CD4-positive, alpha-beta T cell treated with Interleukin-4 for 4 hours (primary cell): ENCODE results near the gene PPP1R17.
A peak's percentile ranks its signal among the peaks of the same experiment; 100 is the strongest.

Experiments used
- DNase-seq: peaks from one replicate; pipeline ENCODE4 v3.0.0-alpha.2; 2020

Gene PPP1R17

DNA sequence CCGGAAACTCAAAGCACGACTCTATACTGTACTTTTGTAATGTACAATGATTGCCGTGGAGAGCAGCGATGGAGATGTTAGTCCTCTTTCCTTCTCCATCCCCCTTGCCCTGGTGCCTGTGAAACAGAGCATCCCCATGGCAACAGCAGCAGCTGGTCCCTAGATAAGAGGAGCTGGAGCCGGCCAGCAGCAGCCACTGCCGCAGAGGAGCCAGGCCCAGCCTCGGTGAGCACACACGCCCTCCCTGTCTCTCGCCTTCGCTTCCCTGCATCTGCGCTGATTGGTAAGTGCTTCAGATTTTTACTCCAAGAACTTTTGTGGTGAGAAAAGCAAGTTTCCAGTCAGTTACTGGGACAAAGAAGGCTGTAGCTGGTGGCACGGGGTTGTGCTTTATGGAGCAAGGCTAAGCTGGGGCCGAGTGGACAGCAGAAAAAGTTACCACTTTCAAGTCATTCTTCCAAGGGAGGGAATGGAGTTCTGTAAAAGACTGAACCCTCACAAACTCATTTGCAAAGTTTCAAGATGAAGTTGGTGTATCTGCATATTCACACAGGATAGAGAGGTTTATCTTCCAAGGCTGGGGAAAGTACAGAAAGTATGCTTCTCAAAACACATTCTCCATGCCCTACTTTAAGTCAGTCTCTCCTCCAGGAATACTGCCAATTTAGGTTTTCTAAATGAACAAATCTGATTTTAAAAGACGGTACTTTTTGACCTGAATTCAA lies at the start of gene PPP1R17:
Gene PPP1R17, plus strand, starts transcription at position 192 of the 725 bp plus-strand sequence. CDS start 5,227 bp downstream, outside the sequence.
- DNase-seq = no peak

DNA sequence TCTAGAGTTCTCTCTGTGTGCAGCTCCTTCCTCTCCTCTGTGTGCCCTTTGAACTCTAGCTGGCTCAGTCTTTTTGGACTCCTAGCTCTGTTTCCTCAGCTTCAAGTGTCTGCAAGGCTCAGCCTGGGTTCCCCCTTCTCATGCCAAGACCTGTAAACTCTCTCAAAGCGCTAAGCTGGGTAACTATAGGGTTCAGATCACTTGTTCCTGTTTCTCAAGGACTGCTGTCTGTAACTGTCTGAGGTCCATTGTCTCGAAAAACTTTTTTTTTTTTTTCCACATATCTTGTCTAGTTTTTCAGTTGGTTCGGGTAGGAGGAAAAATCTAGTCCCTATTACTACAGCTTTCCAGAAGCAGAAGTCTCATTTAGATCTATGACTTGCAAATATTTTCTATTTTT lies 46.6 kb upstream of the PPP1R17 start:
- no peak for DNase-seq

- DNase-seq = no peak
Observed at GRCh38 chr7:31642681-31643115, 44.3 kb upstream of the PPP1R17 start.

DNA sequence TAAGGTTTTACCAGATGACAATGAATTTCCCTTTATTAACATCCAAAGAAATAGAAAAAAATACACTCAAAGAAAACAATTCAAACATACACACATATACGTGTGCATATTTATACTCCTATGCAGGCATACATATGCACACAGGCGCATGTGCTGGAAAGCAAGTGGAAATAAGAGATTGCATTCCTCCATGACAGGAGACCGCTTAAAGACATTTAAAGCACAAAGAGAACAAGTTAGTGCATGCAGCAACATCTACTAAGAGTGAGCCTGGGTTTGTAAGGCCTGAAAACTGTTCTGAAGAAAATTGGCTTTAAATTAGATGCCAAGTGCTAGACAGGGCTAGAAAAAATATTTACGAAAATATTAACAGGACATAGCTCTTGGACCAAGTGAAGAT lies 40.1 kb upstream of the PPP1R17 start:
- no peak for DNase-seq

DNA sequence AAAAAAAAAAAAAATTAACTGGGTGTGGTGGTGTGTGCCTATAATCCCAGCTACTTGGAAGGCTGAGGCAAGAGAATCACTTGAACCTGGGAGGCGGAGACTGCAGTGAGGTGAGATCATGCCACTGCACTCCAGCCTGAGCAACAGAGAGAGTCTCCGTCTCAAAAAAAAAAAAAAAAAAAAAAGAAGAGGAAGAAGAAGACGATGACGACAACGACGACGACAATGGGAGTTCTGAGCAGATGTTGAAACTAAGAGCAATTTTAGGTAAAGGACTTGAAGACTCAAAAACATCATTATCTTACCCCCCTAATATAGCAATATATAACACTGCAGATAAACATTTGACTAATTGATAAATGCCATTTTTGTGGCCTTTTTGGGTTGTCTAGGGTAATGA lies 39.5 kb upstream of the PPP1R17 start:
- DNase-seq = no peak

DNA sequence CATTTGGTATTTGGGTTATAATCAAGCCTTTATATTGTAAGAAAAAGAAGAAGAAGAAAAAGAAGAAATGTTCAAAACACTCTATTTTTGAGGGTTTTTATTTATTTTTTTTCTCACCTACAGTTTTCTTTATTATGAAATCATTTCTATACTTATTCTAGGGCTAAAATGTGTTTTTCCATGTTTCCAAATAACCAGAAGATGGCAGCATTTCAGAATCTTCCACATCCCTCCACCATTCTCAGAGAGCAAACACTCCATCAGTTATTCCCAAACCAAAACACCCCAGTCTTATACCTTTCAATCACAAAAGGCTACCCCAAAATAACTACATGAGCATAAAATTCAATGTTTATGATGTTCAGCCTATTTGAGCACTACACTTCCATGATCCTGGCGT lies 38.7 kb upstream of the PPP1R17 start:
- DNase-seq = no peak

- DNase-seq = no peak
Observed at GRCh38 chr7:31648880-31649279, 38.1 kb upstream of the PPP1R17 start.

DNA sequence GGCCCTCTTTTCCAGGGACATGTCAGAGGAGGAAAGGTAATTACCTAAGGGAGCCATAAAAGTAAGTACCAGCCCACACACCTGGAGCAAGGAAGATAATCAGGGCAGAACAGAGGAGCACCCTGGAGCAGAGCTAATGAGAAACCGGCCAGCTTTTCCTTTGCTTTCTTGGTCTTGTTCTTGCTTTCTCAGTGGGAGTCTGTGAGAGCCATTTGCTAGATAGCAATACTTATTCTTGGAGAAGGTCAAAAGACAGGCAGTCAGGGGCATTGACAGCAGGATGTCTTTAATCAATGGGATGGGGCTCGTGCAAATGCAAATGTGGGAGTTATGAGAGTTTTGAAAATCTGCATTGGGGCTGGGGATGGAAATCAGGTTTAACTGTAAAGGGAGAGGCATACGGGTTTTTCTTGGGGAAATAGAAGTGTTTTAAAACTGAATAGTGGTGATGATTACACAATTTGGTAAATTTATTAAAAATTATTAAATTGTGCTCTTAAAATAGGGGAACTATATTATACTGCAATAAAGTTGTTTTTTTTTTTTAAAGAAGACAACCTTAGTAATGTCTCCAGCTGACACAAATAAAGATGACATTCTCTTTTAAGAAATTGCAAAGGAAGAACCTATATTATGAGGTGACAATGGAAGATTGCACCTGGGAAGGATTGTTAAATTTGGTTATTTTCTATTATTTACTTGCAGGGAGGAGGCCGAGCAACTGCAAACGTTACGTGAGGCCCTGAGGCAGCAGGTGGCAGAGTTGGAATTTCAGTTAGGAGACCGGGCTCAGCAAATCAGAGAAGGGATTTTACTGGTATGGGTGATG lies 35.6 kb upstream of the PPP1R17 start:
- DNase-seq = no peak

GRCh38 chr7:31652063-31652326 lies 35.0 kb upstream of the PPP1R17 start:
- DNase-seq = no peak

- no peak for DNase-seq
Observed at GRCh38 chr7:31663072-31663471, 23.9 kb upstream of the PPP1R17 start.

- DNase-seq = no peak
Observed at GRCh38 chr7:31664890-31665289, 22.1 kb upstream of the PPP1R17 start.

DNA sequence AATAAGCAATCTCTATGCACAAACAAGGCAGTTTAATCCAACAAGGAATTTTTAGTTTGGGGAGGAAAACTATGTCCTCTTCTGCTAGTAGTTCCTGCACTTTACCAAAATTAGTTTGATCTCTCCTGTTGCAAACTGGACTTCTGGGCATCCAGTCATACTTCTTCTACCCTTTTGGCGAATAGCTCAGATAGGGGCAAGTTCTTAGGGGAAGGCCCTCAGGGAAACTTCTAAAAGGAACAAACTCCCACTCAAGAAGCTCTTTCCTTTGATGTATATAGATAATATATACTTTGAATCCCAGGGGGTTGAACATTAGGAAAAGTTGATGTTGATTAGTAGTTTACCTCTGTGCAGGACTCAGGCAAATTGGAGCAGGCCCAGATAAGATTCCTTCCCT lies 21.5 kb upstream of the PPP1R17 start:
- no peak for DNase-seq

DNA sequence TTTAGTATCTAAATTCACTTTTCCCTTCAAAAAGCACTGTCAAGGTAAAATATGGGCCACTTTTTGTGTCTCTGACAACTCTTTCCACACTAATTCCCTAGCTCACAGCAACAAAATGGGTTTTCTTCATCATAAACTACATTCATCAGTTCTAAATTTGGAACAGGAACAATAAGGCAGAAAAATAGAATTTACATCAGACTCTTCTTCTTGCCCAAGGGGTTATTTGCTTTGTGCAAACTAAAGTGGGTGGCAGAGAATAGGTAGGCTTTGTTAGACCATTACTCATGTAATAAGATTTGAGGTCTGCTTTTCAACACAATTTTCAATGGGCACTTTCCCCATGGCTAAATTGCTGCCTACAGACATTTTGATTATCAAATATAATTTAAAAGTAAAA lies 17.6 kb upstream of the PPP1R17 start:
- no peak for DNase-seq

- no peak for DNase-seq
Observed at GRCh38 chr7:31679574-31680305, 7.3 kb upstream of the PPP1R17 start.

DNA sequence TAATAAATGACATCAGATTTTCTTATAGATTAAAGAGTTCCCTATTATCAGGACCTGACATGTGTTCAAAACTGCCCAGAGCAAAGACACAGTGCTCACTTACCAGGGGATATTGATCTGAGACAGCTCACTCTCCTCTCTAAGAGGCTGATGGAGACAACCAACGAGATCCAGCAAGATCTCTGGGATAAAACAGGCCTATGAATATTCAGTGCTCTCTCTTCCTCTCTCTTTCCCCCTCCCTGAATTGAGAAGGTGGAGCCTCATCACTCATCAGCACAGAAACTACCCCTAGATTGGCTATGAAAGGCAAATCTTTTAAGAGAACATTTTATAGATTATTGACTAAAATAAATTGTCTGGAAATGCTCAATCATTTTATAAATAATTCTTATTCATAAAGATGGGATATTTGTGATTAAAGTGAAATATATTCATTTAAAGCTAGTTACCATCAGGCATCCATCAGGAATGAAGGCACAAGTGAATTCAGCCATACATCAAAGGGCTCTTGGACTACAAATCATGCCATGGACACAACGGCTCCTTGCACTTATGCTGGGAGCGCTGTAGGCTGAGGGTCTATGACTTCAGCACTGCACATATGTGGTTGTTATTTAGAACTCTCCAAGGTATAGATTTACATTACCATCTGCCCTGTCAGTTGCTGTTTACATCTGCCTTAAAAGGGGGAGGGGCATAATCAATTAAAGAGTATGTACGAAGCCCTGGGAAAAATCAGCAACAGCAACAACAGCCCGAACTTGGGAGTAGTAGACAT lies 3.4 kb upstream of the PPP1R17 start:
- DNase-seq = no peak

DNA sequence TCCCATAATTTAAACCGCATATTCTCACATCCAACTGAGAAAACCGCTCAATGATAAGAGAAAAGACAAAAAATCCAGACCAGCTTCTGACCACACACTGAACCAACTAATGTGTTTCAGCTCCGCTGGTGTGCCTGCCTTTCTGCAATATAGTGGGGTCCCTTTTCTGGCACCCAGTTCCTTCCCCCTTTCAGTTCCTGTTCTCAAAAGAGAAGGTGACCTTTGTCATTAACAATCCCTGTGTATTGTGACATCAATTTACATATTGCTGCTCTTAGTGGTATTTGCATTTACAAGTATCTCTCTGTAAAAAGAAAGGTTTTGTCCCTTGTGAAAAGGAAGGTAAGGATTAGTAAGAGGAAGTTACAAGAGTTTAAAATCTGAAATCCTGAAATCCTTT lies 1.4 kb downstream of the PPP1R17 start:
- DNase-seq = peak; percentile 14

GRCh38 chr7:31688996-31689395 lies 2.0 kb downstream of the PPP1R17 start:
- DNase-seq = no peak

DNA sequence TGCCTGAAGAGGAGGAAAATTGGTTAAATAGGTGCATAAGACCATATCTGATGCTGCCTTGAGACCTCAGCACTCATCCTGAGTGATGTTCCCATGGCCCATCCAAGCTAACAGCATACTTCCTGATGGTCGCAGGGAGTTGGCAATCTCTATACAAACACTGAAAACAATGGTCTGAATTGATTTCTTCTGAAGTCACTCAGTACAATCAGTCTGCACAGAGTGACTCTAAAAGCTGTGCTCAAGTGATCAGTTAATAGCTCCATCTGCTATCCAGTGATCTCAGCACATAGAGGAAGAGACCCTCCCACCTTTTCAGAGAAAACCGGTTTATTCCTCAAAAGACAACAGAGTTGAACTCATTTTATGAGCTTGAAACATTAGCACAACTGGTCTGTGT lies 3.9 kb downstream of the PPP1R17 start:
- DNase-seq = no peak

GRCh38 chr7:31692451-31692850 lies 5.4 kb downstream of the PPP1R17 start:
- no peak for DNase-seq

DNA sequence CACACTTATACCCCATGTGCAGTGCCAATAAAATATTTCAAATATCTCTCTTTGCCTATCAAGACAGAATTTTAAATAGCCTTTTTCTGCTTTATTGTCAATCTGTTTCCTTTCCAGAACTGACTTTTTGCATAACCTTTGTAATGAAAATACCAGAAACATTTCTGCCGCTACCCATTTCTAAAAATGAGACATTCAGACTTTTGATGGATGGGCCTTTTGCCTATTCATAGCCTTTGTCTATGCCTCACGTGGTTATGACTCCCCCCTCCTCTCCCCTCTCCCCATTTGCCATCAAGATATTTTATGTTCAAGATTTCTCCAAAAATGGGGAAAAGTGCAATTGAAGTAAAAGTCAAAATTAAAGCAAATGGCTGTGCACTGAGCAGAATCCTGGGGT lies 5.9 kb downstream of the PPP1R17 start:
- no peak for DNase-seq

DNA sequence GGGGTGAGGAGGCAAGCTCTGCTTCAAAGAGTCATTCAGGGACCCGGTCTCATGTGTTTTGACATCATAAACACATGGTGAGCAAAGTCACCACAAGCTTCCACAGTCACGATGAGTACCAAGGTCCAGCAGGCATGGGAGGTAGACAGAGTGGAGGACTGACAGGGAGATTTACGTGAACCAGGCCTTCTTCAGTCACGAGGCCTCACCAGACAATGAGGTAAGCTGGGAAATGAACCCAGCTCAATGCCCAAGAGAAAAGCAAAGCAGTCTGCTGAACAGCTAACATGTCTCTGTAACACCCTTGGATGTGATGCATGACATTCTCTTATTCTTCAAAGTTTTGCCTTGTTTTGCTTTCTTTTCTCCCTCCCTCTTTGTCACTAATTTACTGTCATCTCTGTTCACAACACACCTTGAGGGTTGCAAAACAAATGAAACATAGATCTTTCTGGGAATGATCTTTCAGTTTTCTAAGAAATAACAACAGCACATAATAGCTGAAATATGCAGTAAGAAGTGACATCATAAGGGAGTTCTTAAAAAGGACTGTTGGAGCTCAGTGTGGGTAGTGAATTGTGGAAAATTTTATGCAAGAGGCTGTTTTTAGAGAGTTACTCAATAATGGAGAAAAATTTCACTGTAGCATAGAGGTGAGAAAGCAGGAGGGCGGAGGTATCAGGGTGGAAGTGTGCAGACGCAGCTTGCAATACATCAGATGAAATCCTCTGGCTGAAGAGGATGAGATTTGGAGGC lies 9.0 kb downstream of the PPP1R17 start:
- DNase-seq = no peak

DNA sequence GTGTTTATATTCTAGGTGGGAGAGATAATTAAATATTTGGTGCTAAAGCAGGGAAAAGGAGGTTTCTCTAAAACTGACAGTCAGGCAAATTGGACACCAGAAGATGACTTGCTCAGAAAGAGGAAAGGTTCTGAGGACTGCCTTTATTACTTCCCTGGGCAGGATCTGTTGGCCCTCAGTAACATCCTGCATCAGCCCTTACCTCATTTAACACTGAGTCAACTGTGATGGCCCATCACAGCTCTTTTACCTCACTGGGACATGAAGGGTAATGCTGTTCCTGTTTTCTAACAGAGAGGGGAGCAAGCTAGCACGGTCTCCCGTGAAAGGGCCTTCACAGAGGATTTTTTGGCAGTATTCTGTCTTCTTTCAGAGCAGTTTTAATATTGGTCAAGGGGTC lies 12.0 kb downstream of the PPP1R17 start:
- no peak for DNase-seq
